K562 (cell line): Measurements from ENCODE around the gene YAE1. TPM values are rescaled to one million over a fixed set of nuclear protein-coding genes. Genes with fewer than 3 reads are reported as not detected.
"Not testable (repeated sequence)": the region's sequence is repeated elsewhere in the genome, so short reads cannot be mapped to it uniquely, and the experiment has no call there.

Experiments
- ATAC-seq: fragments of 200-7000 bp; cut with Tn5 transposase; 3 replicates; pipeline ENCODE4 v1.9.1; 2020; ENCODE audit warnings: moderate library complexity
- BruUV-seq: library from RNA; stranded (reverse); fragments of 400-500 nt; replicated peaks from 2 replicates; lab custom pipeline; 2021; lab: Mats Ljungman, UMichigan
- CTCF ChIA-PET: fragments of 300-600 bp; formaldehyde crosslinking; extraction: SDS; loops from one replicate; lab custom pipeline; 2021; ENCODE audit warnings: low intra/inter-chr PET ratio; lab: Yijun Ruan, JAX
- POLR2A ChIA-PET: fragments of 300-600, 350-650 bp; sonication (Branson Sonifier 250); formaldehyde crosslinking; extraction: SDS; loops from one replicate; lab custom pipeline; 2021; ENCODE audit warnings: antibody characterized with exemption, inconsistent platforms; lab: Yijun Ruan, JAX
- DNase-seq, 4 experiments: peaks; one replicate each; pipeline versions ENCODE4 v3.0.0 to v3.0.0-alpha.2; 2011 to 2018; ENCODE audit warnings: low spot score in 3 of 4, mixed read lengths in 3 of 4; ENCODE audit errors: extremely low read depth in 1 of 4
- FAIRE-seq: peaks from 2 replicates; lab custom pipeline; 2011; peaks lifted over from hg19 to GRCh38; lab: Jason Lieb, UNC
- H2AFZ ChIP-seq: 2 replicates; pipeline ENCODE4 v1.6.0; 2011; ENCODE audit warnings: low read depth, low read length, control low read depth, inconsistent platforms
- H3K27ac ChIP-seq: fragments of 200-600 bp; 3 replicates; pipeline ENCODE4 v1.8.0; 2011; ENCODE audit warnings: low read depth, mild to moderate bottlenecking, control low read depth, inconsistent platforms, low read length, moderate library complexity, mixed read lengths; ENCODE audit errors: extremely low read depth
- H3K27me3 ChIP-seq, 2 experiments: fragments of 300-600 bp in 1 of 2; 2 replicates in 1 of 2; 3 replicates in 1 of 2; pipeline versions ENCODE4 v1.6.0 to v1.8.0; 2011; ENCODE audit warnings: inconsistent platforms in 2 of 2, low read length in 2 of 2, mild to moderate bottlenecking in 1 of 2, mixed read lengths in 1 of 2, moderate library complexity in 1 of 2; ENCODE audit not compliant: control insufficient read depth in 2 of 2, insufficient read depth in 2 of 2
- H3K36me3 ChIP-seq: fragments of 300-600 bp; 3 replicates; pipeline ENCODE4 v1.8.0; 2011; ENCODE audit warnings: mild to moderate bottlenecking, low read length, inconsistent platforms; ENCODE audit not compliant: control insufficient read depth, insufficient read depth
- H3K4me1 ChIP-seq, 2 experiments: fragments of 200-600 bp in 1 of 2; replicated peaks in 1 of 2; 2 replicates in 1 of 2; 3 replicates in 1 of 2; pipeline versions ENCODE4 v1.5.1 to v1.8.0; 2011; ENCODE audit warnings: inconsistent platforms in 2 of 2, low read length in 2 of 2, mild to moderate bottlenecking in 1 of 2, mixed read lengths in 1 of 2, moderate library complexity in 1 of 2; ENCODE audit not compliant: control insufficient read depth in 2 of 2, insufficient read depth in 2 of 2
- H3K4me2 ChIP-seq: 2 replicates; pipeline ENCODE4 v1.6.1; 2011; ENCODE audit warnings: low read length, control low read depth, inconsistent platforms, mixed read lengths; ENCODE audit not compliant: insufficient read depth
- H3K4me3 ChIP-seq: fragments of 200-600 bp; sonication (generic), shearing (Covaris generic); 2 replicates; pipeline ENCODE4 v1.5.1; 2016; ENCODE audit warnings: control low read depth, inconsistent platforms
- H3K79me2 ChIP-seq: fragments of 200-600 bp; 3 replicates; pipeline ENCODE4 v1.8.0; 2011; ENCODE audit warnings: low read length, inconsistent platforms; ENCODE audit not compliant: control insufficient read depth, insufficient read depth
- H3K9ac ChIP-seq, 2 experiments: 2 replicates each; pipeline versions ENCODE4 v1.6.0 to v1.6.1; 2011; ENCODE audit warnings: low read depth in 2 of 2, low read length in 2 of 2, control low read depth in 1 of 2, inconsistent platforms in 1 of 2, mild to moderate bottlenecking in 1 of 2, mixed read lengths in 1 of 2; ENCODE audit not compliant: insufficient read depth in 1 of 2
- H3K9me1 ChIP-seq: one replicate; pipeline ENCODE4 v1.6.0; 2011; ENCODE audit warnings: inconsistent platforms, mild to moderate bottlenecking, low read length, moderate library complexity; ENCODE audit not compliant: control insufficient read depth, insufficient read depth
- H3K9me3 ChIP-seq: replicated peaks from 2 replicates; pipeline ENCODE4 v1.5.1; 2011; ENCODE audit warnings: low read depth, low read length, inconsistent platforms; ENCODE audit not compliant: control insufficient read depth, insufficient read depth
- H4K20me1 ChIP-seq: replicated peaks from 2 replicates; pipeline ENCODE4 v1.6.1; 2011; ENCODE audit warnings: low read length, inconsistent platforms, mixed read lengths; ENCODE audit not compliant: control insufficient read depth, insufficient read depth
- FIP1L1 ChIP-seq: fragments of 200-400 bp; formaldehyde crosslinking; IDR thresholded peaks from 2 replicates; pipeline ENCODE4 v1.6.1; 2018; ENCODE audit warnings: mild to moderate bottlenecking, low read depth, low read length; ENCODE audit not compliant: poor library complexity, severe bottlenecking
- TRIM28 ChIP-seq: fragments of 450-650 bp; IDR thresholded peaks from 2 replicates; pipeline ENCODE4 v1.6.1; 2017
- ZNF134 ChIP-seq: fragments of 250-450 bp; sonication (Bioruptor Pico); conservative IDR thresholded peaks from 2 replicates; pipeline ENCODE4 v1.4.0; 2020
- WGBS: fragments of 100-300 bp; shearing (Covaris generic); methylation state at CpG from one replicate; pipeline ENCODE4 v1.1.6; 2016; ENCODE audit warnings: low coverage, mixed read lengths; ENCODE audit not compliant: insufficient coverage; ENCODE audit errors: missing lambda C conversion rate; 5-methylcytosine and 5-hydroxymethylcytosine counted together
- in situ Hi-C: fragments of 300-500 bp; cut with MboI; formaldehyde crosslinking; loops from 4 replicates; pipeline ENCODE4 v1.15.0; 2018; ENCODE audit warnings: inconsistent platforms, mixed read lengths
- intact Hi-C: fragments of 100-400 bp; cut with micrococcal nuclease; formaldehyde crosslinking; loops from 2 replicates; pipeline ENCODE4 v1.14.2; 2022
- polyA plus RNA-seq, 8 experiments: library from polyadenylated mRNA; depleted of rRNA in 4 of 8; stranded (reverse) in 5 of 8; unstranded in 3 of 8; fragments of >200 nt; fragmentation: Nextera tagmentation in 2 of 8; fragmentation: Illumina TruSeq in 1 of 8; extraction: Ambion mirVana in 2 of 8; extraction: Trizol in 1 of 8; gene quantifications; 2 replicates each; pipeline versions ENCODE4 v1.2.1 to v1.2.3, GENCODE V29; 2011 to 2014; ENCODE audit warnings: inconsistent platforms in 1 of 8, missing spikeins in 1 of 8
- total RNA-seq, 7 experiments: library from RNA; depleted of rRNA in 6 of 7; stranded (reverse); fragments of >200 nt in 6 of 7; fragmentation: Illumina TruSeq in 2 of 7; extraction: Trizol in 2 of 7; gene quantifications; 2 replicates each; pipeline versions ENCODE4 v1.2.1 to v1.2.3, GENCODE V29; 2011 to 2021; ENCODE audit warnings: low replicate concordance in 1 of 7

The YAE1 gene
- total and polyA plus RNA-seq, 9 of the 15 experiments (the other 6 are each of a cell fraction or from before 2014, with no cell fraction given): 15.2 to 63.4 (median 30.1) TPM

DNA sequence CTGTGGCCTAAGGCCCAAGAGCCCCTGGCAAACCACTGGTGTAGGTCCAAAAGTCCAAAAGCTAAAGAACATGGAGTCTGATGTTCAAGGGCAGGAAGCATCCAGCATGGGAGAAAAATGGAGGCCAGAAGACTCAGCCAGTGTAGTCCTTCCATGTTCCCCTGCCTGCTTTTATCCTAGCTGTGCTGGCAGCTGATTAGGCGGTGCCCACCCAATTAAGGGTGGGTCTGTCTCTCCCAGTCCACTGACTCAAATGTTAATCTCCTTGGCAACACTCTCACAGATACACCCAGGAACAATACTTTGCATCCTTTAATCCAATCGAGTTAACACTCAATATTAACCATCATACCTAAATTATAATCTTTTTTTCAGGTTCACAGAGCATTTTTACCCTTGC lies 21.4 kb upstream of the YAE1 start:
- ATAC-seq, FAIRE-seq, H3K27ac ChIP-seq, CTCF ChIA-PET, H3K9me1 ChIP-seq, H3K4me2 ChIP-seq, H3K9ac ChIP-seq, H3K79me2 ChIP-seq, BruUV-seq, H3K4me1 ChIP-seq, in situ Hi-C loops, H3K4me3 ChIP-seq, H2AFZ ChIP-seq, H3K36me3 ChIP-seq, H4K20me1 ChIP-seq, DNase-seq, H3K9me3 ChIP-seq, POLR2A ChIA-PET, intact Hi-C loops: not testable (repeated sequence)
- TF ChIP-seq ZNF134 (CRISPR knock-in tag): peak; percentile 83
- H3K27me3 ChIP-seq: peaks cover 11 to 23% of the 10 kb centered on the region in 2 experiments
- 3% methylated on average over 2 of the region's 2 CpGs for WGBS

DNA sequence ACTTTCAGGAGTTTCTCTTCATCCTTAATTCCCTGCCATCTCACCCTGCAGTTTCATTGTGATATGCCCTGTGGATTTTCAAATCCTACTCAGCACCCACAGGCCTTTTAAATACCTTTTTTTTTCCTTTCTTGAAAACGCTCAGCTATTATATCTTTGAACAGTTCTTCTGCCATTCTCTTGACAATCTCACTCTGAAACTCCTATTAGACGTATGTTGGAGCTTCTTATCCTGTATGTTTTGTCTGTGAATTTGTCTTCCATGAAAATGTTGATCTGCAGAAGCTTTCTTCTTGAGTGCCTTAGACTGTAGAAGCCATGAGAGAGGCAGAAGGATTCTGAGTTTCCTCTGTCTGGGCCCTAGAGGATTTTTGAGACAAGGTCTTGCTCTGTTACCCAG lies 18.9 kb upstream of the YAE1 start:
- ATAC-seq: no peak
- H3K4me1 ChIP-seq: no peaks in the 10 kb centered on the region
- no peak for FAIRE-seq
- intact Hi-C loops: no loop called here
- in situ Hi-C loops: no loop called here
- H3K9me3 ChIP-seq: no peaks in the 10 kb centered on the region
- H3K79me2 ChIP-seq: no peaks in the 10 kb centered on the region
- H3K9ac ChIP-seq: no peak overlapping the region
- no peak overlapping the region for H3K27ac ChIP-seq
- no peaks in the 10 kb centered on the region for H3K9me1 ChIP-seq
- H3K27me3 ChIP-seq: peaks cover 17 to 28% of the 10 kb centered on the region in 2 experiments
- ChIA-PET POLR2A (interaction anchor here (0.8 kb wide), 1 partner anchor 12 kb away, joined by 3 read pairs; no protein-coding TSS in a partner anchor), CTCF (no interaction called here)
- no peak overlapping the region for H3K4me3 ChIP-seq
- H2AFZ ChIP-seq: no peak overlapping the region
- WGBS: 0% methylated on average over 2 of the region's 2 CpGs
- no peak for TF ChIP-seq FIP1L1
- 0 out of 2 replicates have a peak, but pooled peaks have one; percentile 22 for TF ChIP-seq TRIM28
- BruUV-seq: no TSS peak
- H3K36me3 ChIP-seq: no peaks in the 10 kb centered on the region
- H3K4me2 ChIP-seq: no peak overlapping the region
- DNase-seq: no peak
- H4K20me1 ChIP-seq: no peaks in the 10 kb centered on the region
